ENCODE results near the gene LRRC75B.
"Not testable (repeated sequence)": the region's sequence is repeated elsewhere in the genome, so short reads cannot be mapped to it uniquely, and the experiment has no call there.

The LRRC75B gene

DNA sequence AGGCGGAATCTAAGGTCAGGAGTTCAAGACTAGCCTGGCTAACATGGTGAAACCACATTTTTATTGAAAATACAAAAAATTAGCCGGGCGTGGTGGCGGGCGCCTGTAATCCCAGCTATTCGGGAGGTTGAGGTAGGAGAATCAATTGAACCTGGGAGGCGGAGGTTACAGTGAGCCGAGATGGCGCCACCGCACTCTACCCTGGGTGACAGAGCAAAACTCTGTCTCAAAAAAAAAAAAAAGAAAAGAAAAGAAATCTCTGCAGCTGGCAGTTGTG is 624 bp upstream of the LRRC75B start:
- not testable (repeated sequence) for H3K27me3 ChIP-seq (ENCODE audit: control insufficient read depth in 5 of 5, insufficient read depth in 4 of 5, low read length in 5 of 5); H3K27ac ChIP-seq (ENCODE audit: low read depth, low read length); H3K9me3 ChIP-seq (ENCODE audit: control insufficient read depth in 5 of 5, low read length in 5 of 5)
- peak overlapping the region in 2 of 5 donors; percentile 44 to 77 for H3K9ac ChIP-seq (ENCODE audit: low read length in 5 of 5)
- H3K4me3 ChIP-seq (ENCODE audit: low read depth in 1 of 5, low read length in 5 of 5) = peak overlapping the region; percentile 61 to 68 (median 65)
- H3K4me1 ChIP-seq (ENCODE audit: control insufficient read depth in 5 of 5, insufficient read depth in 5 of 5, low read length in 5 of 5) = peaks cover 0 to 15% (median 13%) of the 10 kb centered on the region in 5 donors
- H3K36me3 ChIP-seq (ENCODE audit: control insufficient read depth in 5 of 5, insufficient read depth in 5 of 5, low read length in 5 of 5) = peaks cover 0 to 10% (median 5%) of the 10 kb centered on the region in 5 donors

GRCh38 chr22:24592058-24592850 is 619 bp downstream of the LRRC75B start:
- Histone ChIP-seq H3K4me3 (ENCODE audit: low read depth in 1 of 5, low read length in 5 of 5) (peak overlapping the region; percentile 56 to 68 (median 66)), H3K9ac (ENCODE audit: low read length in 5 of 5) (peak overlapping the region in 2 of 5 donors; percentile 56 to 77), H3K27me3 (ENCODE audit: control insufficient read depth in 5 of 5, insufficient read depth in 4 of 5, low read length in 5 of 5) (no peaks in the 10 kb centered on the region), H3K4me1 (ENCODE audit: control insufficient read depth in 5 of 5, insufficient read depth in 5 of 5, low read length in 5 of 5) (peaks cover 0 to 15% (median 13%) of the 10 kb centered on the region in 5 donors), H3K36me3 (ENCODE audit: control insufficient read depth in 5 of 5, insufficient read depth in 5 of 5, low read length in 5 of 5) (peaks cover 0 to 22% (median 18%) of the 10 kb centered on the region in 5 donors), H3K27ac (ENCODE audit: low read depth, low read length) (no peak overlapping the region), H3K9me3 (ENCODE audit: control insufficient read depth in 5 of 5, low read length in 5 of 5) (no peaks in the 10 kb centered on the region)

GRCh38 chr22:24591286-24591830 is 1.5 kb downstream of the LRRC75B start:
- Histone ChIP-seq H3K4me1 (ENCODE audit: control insufficient read depth in 5 of 5, insufficient read depth in 5 of 5, low read length in 5 of 5) (peaks cover 0 to 15% (median 13%) of the 10 kb centered on the region in 5 donors), H3K9me3 (ENCODE audit: control insufficient read depth in 5 of 5, low read length in 5 of 5) (no peaks in the 10 kb centered on the region), H3K27ac (ENCODE audit: low read depth, low read length) (no peak overlapping the region), H3K9ac (ENCODE audit: low read length in 5 of 5) (no peak overlapping the region), H3K27me3 (ENCODE audit: control insufficient read depth in 5 of 5, insufficient read depth in 4 of 5, low read length in 5 of 5) (no peaks in the 10 kb centered on the region), H3K4me3 (ENCODE audit: low read depth in 1 of 5, low read length in 5 of 5) (no peak overlapping the region), H3K36me3 (ENCODE audit: control insufficient read depth in 5 of 5, insufficient read depth in 5 of 5, low read length in 5 of 5) (peaks cover 0 to 29% (median 24%) of the 10 kb centered on the region in 5 donors)

DNA sequence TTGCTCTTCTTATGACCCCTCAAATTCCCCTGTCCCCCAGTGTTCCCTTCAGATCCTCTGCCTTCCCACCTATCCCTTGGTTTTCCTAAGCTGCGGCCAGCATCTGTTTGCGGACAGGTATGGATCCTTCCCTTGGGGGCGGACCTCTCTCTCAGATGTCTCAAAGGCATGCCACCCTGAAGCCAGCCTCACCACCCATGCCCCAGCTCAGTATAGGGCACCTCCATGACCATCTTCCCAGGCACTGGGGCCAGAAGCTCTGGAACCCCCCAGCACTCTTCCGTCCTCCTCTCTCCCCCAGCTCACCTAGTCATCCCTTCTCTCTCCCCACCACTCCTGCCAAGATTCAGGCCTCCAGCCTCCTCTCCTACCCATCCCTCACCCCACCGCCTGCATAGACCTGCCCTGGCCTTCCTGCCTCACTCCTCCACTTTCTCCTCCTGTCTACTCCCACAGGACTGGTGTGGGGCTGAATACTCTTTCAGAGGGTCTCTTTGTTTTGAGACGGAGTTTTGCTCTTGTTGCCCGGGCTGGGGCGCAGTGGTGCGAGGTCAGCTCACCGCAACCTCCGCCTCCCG is 2.2 kb downstream of the LRRC75B start:
- H3K9me3 ChIP-seq (ENCODE audit: control insufficient read depth in 5 of 5, low read length in 5 of 5) = no peaks in the 10 kb centered on the region
- peaks cover 0 to 36% (median 30%) of the 10 kb centered on the region in 5 donors for H3K36me3 ChIP-seq (ENCODE audit: control insufficient read depth in 5 of 5, insufficient read depth in 5 of 5, low read length in 5 of 5)
- no peak overlapping the region for H3K4me3 ChIP-seq (ENCODE audit: low read depth in 1 of 5, low read length in 5 of 5)
- no peak overlapping the region for H3K9ac ChIP-seq (ENCODE audit: low read length in 5 of 5)
- H3K27me3 ChIP-seq (ENCODE audit: control insufficient read depth in 5 of 5, insufficient read depth in 4 of 5, low read length in 5 of 5) = no peaks in the 10 kb centered on the region
- no peak overlapping the region for H3K27ac ChIP-seq (ENCODE audit: low read depth, low read length)
- H3K4me1 ChIP-seq (ENCODE audit: control insufficient read depth in 5 of 5, insufficient read depth in 5 of 5, low read length in 5 of 5) = peaks cover 0 to 15% (median 13%) of the 10 kb centered on the region in 5 donors

- H3K27ac ChIP-seq (ENCODE audit: low read depth, low read length) = no peak overlapping the region
- H3K4me3 ChIP-seq (ENCODE audit: low read depth in 1 of 5, low read length in 5 of 5) = no peak overlapping the region
- no peak overlapping the region for H3K9ac ChIP-seq (ENCODE audit: low read length in 5 of 5)
- peaks cover 0 to 40% (median 31%) of the 10 kb centered on the region in 5 donors for H3K36me3 ChIP-seq (ENCODE audit: control insufficient read depth in 5 of 5, insufficient read depth in 5 of 5, low read length in 5 of 5)
- no peaks in the 10 kb centered on the region for H3K27me3 ChIP-seq (ENCODE audit: control insufficient read depth in 5 of 5, insufficient read depth in 4 of 5, low read length in 5 of 5)
- H3K4me1 ChIP-seq (ENCODE audit: control insufficient read depth in 5 of 5, insufficient read depth in 5 of 5, low read length in 5 of 5) = peaks cover 0 to 15% (median 13%) of the 10 kb centered on the region in 5 donors
- H3K9me3 ChIP-seq (ENCODE audit: control insufficient read depth in 5 of 5, low read length in 5 of 5) = no peaks in the 10 kb centered on the region
Measured at GRCh38 chr22:24589518-24590030, 3.3 kb downstream of the LRRC75B start.

DNA sequence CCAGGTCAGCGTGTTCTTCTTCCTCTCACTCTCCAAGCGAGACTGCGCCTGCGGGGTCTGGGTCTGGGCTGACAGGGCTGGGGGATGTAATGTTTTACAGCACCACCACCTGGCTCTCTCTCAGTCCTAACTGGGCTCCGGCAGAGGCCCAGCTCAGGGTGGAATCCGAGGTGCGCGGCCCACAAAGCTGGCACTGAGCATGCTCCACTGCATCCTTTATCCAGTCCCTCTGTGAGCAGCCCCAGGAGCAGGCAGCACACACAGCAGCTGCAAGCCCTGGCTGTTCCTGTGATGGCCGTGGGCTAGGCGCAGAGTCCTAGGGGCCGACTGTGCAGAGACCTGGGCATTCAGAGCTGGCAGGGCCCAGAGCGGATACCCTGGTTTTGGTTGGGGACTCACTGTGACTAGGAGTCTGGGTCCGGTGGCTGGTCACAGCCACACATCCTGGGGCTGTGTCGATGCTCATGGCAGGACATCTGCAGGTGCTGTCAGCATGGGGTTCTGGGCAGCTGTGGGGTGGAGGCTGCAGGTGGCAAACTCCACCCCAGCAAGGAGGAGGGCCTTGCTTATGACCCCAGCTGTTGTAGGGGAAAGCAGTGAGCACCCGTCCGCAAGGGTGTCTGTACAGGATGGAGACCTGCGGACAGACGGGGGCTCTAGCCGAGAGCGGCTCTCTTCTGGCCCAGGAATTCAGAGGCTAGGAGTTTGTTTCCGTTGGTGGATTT is 4.0 kb downstream of the LRRC75B start:
- Histone ChIP-seq H3K9ac (ENCODE audit: low read length in 5 of 5) (no peak overlapping the region), H3K9me3 (ENCODE audit: control insufficient read depth in 5 of 5, low read length in 5 of 5) (no peaks in the 10 kb centered on the region), H3K4me1 (ENCODE audit: control insufficient read depth in 5 of 5, insufficient read depth in 5 of 5, low read length in 5 of 5) (peaks cover 0 to 17% (median 13%) of the 10 kb centered on the region in 5 donors), H3K4me3 (ENCODE audit: low read depth in 1 of 5, low read length in 5 of 5) (no peak overlapping the region), H3K27ac (ENCODE audit: low read depth, low read length) (no peak overlapping the region), H3K27me3 (ENCODE audit: control insufficient read depth in 5 of 5, insufficient read depth in 4 of 5, low read length in 5 of 5) (no peaks in the 10 kb centered on the region), H3K36me3 (ENCODE audit: control insufficient read depth in 5 of 5, insufficient read depth in 5 of 5, low read length in 5 of 5) (peaks cover 0 to 40% (median 31%) of the 10 kb centered on the region in 5 donors)

DNA sequence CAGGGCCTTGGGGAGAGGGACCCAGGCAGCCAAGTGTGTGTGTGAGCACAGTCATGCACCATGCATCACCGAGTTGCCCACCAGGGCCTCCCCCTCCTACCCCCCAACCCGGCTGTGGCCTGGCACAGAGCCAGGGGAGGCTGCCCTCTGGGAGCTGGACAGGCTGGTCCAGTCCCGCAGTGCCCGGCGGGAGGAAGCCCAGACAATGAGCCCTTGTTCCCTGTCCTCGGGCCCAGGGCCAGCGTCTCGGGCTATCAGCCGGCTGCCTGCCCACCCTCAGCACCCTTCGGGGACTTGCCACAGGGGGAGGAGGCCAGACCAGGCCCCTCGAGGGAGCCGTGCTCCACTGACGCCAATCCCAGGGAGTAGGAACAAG is 4.5 kb downstream of the LRRC75B start:
- no peak overlapping the region for H3K27ac ChIP-seq (ENCODE audit: low read depth, low read length)

GRCh38 chr22:24587948-24588347 is 4.9 kb downstream of the LRRC75B start:
- Histone ChIP-seq H3K9ac (ENCODE audit: low read length in 5 of 5) (no peak overlapping the region), H3K36me3 (ENCODE audit: control insufficient read depth in 5 of 5, insufficient read depth in 5 of 5, low read length in 5 of 5) (peaks cover 0 to 40% (median 31%) of the 10 kb centered on the region in 5 donors), H3K4me1 (ENCODE audit: control insufficient read depth in 5 of 5, insufficient read depth in 5 of 5, low read length in 5 of 5) (peaks cover 4 to 19% (median 13%) of the 10 kb centered on the region in 5 donors), H3K4me3 (ENCODE audit: low read depth in 1 of 5, low read length in 5 of 5) (no peak overlapping the region), H3K27ac (ENCODE audit: low read depth, low read length) (no peak overlapping the region), H3K27me3 (ENCODE audit: control insufficient read depth in 5 of 5, insufficient read depth in 4 of 5, low read length in 5 of 5) (no peaks in the 10 kb centered on the region), H3K9me3 (ENCODE audit: control insufficient read depth in 5 of 5, low read length in 5 of 5) (no peaks in the 10 kb centered on the region)

More for the DNA sequence above, 4.5 kb downstream of the LRRC75B start:
- H3K4me1 ChIP-seq (ENCODE audit: control insufficient read depth in 5 of 5, insufficient read depth in 5 of 5, low read length in 5 of 5) = peaks cover 1 to 22% (median 16%) of the 10 kb centered on the region in 5 donors
- H3K9ac ChIP-seq (ENCODE audit: low read length in 5 of 5) = no peak overlapping the region
- no peaks in the 10 kb centered on the region for H3K9me3 ChIP-seq (ENCODE audit: control insufficient read depth in 5 of 5, low read length in 5 of 5)
- no peak overlapping the region for H3K4me3 ChIP-seq (ENCODE audit: low read depth in 1 of 5, low read length in 5 of 5)
- H3K36me3 ChIP-seq (ENCODE audit: control insufficient read depth in 5 of 5, insufficient read depth in 5 of 5, low read length in 5 of 5) = peaks cover 0 to 40% (median 31%) of the 10 kb centered on the region in 5 donors
- H3K27me3 ChIP-seq (ENCODE audit: control insufficient read depth in 5 of 5, insufficient read depth in 4 of 5, low read length in 5 of 5) = no peaks in the 10 kb centered on the region

- no peak overlapping the region for H3K27ac ChIP-seq (ENCODE audit: low read depth, low read length)
- H3K4me1 ChIP-seq (ENCODE audit: control insufficient read depth in 5 of 5, insufficient read depth in 5 of 5, low read length in 5 of 5) = peaks cover 4 to 15% (median 9%) of the 10 kb centered on the region in 5 donors
- peaks cover 0 to 40% (median 31%) of the 10 kb centered on the region in 5 donors for H3K36me3 ChIP-seq (ENCODE audit: control insufficient read depth in 5 of 5, insufficient read depth in 5 of 5, low read length in 5 of 5)
- peak overlapping the region in 1 of 5 donors; percentile 21 for H3K9ac ChIP-seq (ENCODE audit: low read length in 5 of 5)
- no peak overlapping the region for H3K4me3 ChIP-seq (ENCODE audit: low read depth in 1 of 5, low read length in 5 of 5)
- no peaks in the 10 kb centered on the region for H3K9me3 ChIP-seq (ENCODE audit: control insufficient read depth in 5 of 5, low read length in 5 of 5)
- H3K27me3 ChIP-seq (ENCODE audit: control insufficient read depth in 5 of 5, insufficient read depth in 4 of 5, low read length in 5 of 5) = no peaks in the 10 kb centered on the region
Measured at GRCh38 chr22:24587251-24587650, 5.6 kb downstream of the LRRC75B start.
